8988T (cell line): ENCODE measurements around the gene TC2N.
"Not testable (repeated sequence)": the region's sequence is repeated elsewhere in the genome, so short reads cannot be mapped to it uniquely, and the experiment has no call there.

ENCODE experiments used
- DNase-seq: peaks from one replicate; pipeline ENCODE4 v3.0.0; 2011

TC2N gene

GRCh38 chr14:91830777-91831176 is 36.6 kb downstream of the TC2N start:
- DNase-seq = no peak

GRCh38 chr14:91829511-91829910 is 37.8 kb downstream of the TC2N start:
- no peak for DNase-seq

GRCh38 chr14:91827746-91828145 is 39.6 kb downstream of the TC2N start:
- DNase-seq = no peak

GRCh38 chr14:91817566-91818325 is 49.6 kb downstream of the TC2N start:
- DNase-seq = no peak

GRCh38 chr14:91814317-91814716 is 53.0 kb downstream of the TC2N start:
- DNase-seq = no peak

- no peak for DNase-seq
Measured at GRCh38 chr14:91810699-91811098, 56.6 kb downstream of the TC2N start.

GRCh38 chr14:91806716-91807115 is 60.6 kb downstream of the TC2N start:
- no peak for DNase-seq

GRCh38 chr14:91806094-91806493 is 61.2 kb downstream of the TC2N start:
- not testable (repeated sequence) for DNase-seq

- no peak for DNase-seq
Measured at GRCh38 chr14:91805659-91806058, 61.7 kb downstream of the TC2N start.

- DNase-seq = no peak
Measured at GRCh38 chr14:91801358-91801757, 66.0 kb downstream of the TC2N start.

- DNase-seq = no peak
Measured at GRCh38 chr14:91796617-91797347, 70.6 kb downstream of the TC2N start.

GRCh38 chr14:91793704-91794103 is 73.6 kb downstream of the TC2N start:
- no peak for DNase-seq

- DNase-seq = no peak
Measured at GRCh38 chr14:91786188-91786587, 81.1 kb downstream of the TC2N start.

- no peak for DNase-seq
Measured at GRCh38 chr14:91780452-91780851, 86.9 kb downstream of the TC2N start.

GRCh38 chr14:91778217-91778616 is 89.1 kb downstream of the TC2N start:
- no peak for DNase-seq

GRCh38 chr14:91774140-91775096 is 92.9 kb downstream of the TC2N start:
- no peak for DNase-seq

- no peak for DNase-seq
Measured at GRCh38 chr14:91770185-91770584, 97.2 kb downstream of the TC2N start.

- DNase-seq = no peak
Measured at GRCh38 chr14:91755570-91756295, 111.6 kb downstream of the TC2N start.

GRCh38 chr14:91754819-91755218 is 112.5 kb downstream of the TC2N start:
- no peak for DNase-seq

- DNase-seq = no peak
Measured at GRCh38 chr14:91754185-91754584, 113.2 kb downstream of the TC2N start.

- no peak for DNase-seq
Measured at GRCh38 chr14:91753501-91754128, 113.7 kb downstream of the TC2N start.

- no peak for DNase-seq
Measured at GRCh38 chr14:91752961-91753360, 114.4 kb downstream of the TC2N start.
